GM19452 (cell line): ENCODE measurements around the gene GCNT2.
"Not testable (repeated sequence)": the region's sequence is repeated elsewhere in the genome, so short reads cannot be mapped to it uniquely, and the experiment has no call there.

Experiments
- ATAC-seq: cut with Tn5 transposase; IDR thresholded peaks from one replicate; pipeline ENCODE4 v1.9.1; 2021; ENCODE audit not compliant: unreplicated experiment

The GCNT2 gene

GRCh38 chr6:10577112-10577511, 56.0 kb downstream of the GCNT2 start:
- no peak for ATAC-seq

DNA sequence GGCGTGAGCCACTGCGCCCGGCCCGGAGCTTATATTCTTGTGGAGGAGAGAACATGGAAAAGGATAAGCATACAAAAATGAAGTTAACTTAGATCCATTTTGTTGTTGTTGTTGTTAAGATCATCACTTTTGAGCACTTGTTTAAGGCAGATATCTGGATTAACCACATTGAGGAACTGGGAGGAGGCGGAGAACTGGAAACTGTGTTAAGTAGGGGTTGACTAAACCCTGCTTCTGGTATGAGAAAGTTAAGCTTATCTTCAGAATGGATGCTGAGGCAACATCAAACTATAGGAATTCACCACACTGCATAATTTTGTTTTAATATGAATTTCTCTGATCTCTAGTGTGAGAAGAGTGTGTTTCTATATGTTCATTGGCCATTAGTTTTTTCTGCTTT, 57.6 kb downstream of the GCNT2 start:
- no peak for ATAC-seq

DNA sequence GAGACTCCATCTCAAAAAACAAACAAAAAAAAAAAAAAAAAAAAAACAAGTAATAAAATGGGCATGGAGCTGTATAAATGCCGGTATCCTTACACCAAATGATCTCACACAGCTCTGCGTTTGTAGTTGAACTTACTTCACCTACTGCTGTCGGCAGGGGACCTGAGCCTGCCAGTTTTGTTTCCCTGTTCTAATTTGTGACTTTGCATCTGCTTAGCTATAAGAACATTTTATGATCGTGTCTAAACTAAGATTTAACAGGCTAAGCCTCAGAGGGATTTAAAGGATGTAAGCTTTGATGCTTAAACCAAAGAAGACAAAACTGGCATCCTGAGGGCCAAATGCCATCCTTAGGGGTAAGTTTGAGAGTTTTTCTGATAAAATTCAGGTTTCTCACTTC, 58.7 kb downstream of the GCNT2 start:
- no peak for ATAC-seq

GRCh38 chr6:10580570-10580969, 59.4 kb downstream of the GCNT2 start:
- no peak for ATAC-seq

GRCh38 chr6:10581402-10581801, 60.3 kb downstream of the GCNT2 start:
- ATAC-seq = not testable (repeated sequence)

DNA sequence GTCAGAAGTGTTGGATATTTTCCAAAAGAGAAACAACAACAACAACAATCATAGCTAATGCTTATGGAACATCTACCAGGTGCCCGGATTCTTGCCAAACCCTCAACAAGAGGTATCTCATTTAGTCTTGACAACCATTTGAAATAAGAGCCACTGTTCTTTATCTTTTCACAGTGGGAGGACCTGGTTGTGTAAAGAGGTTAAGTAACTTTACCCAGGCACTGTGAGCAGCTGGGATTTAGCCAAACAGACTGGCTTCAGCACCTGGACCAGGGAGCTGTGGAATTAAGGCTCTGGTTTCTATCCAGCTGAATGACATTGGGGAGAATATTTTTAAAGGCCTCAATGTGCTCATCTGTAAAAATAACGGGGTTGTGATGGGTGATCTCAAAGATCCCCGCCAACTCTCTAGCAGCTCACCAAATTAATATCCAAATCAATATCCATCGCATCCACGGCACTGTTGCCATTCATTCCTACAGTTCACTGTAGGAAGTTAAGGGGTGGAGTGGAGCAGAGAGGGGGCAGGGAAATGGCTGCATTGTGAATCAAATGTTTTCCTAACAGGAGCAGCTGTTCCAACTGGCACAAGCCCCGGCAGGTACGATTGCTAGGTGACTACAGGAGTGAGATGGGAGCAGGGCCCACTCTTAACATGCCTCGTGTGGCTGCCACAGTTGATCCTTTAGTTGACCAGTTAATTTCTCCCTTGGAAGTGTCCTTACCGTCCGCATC, 61.8 kb downstream of the GCNT2 start:
- no peak for ATAC-seq

DNA sequence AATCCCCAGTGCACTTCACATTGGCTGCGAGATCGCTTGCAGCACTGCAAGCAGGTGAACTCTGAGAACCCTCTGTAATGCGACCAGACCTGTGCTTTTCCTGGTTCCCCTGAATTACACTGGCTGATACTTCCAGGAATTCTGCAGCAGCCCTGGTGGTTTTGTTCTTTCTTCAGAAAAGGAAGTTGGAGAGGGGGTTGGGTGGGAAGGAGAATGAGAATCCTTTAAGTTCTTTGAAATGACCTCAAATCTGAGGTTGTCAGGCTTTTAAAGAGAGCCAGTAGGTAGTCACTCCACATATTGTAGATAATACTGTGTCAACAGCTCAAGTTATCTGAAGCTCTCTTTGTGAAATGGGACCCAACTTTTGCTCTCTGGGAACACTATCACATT, 62.4 kb downstream of the GCNT2 start:
- ATAC-seq = no peak

- ATAC-seq = no peak
Observed at GRCh38 chr6:10584607-10585006, 63.5 kb downstream of the GCNT2 start.

DNA sequence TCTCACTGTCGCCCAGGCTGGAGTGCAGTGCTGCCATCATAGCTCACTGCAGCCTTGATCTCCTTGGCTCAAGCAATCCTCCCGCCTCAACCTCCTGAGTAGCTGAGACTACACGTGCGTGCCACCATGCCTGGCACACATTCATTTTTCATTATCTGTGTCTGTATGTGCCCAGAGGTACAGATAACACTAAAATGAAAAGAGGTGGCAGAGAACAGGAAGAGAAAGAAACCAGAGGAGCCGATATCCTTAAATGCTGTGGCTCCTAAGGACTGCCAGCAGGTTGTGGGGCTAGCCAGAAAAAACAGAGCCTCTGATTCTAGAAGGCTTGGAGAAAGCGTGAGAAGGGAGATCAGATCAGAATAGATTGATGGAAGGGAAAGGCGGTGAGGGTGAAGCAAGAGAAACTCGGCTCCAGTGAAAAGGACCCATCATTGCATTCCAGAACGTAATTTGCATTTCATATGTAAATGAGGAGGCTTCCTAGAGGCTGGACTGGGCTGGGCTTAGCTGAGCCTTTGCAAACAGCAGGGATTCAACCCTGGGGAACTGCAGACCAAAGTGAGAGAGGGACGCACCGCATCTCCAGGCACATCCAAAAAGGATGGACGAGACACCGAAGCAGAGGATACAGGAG, 64.2 kb downstream of the GCNT2 start:
- no peak for ATAC-seq

DNA sequence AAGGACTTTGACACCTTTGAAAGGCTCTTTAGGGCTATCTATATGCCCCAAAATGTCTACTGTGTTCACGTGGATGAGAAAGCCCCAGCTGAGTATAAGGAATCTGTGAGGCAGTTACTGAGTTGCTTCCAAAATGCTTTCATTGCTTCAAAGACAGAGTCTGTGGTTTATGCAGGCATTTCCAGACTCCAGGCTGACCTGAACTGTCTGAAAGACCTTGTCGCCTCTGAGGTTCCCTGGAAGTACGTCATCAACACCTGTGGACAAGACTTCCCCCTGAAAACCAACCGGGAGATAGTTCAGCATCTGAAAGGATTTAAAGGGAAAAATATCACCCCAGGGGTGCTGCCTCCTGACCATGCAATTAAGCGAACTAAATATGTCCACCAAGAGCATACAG, 65.2 kb downstream of the GCNT2 start:
- ATAC-seq = no peak

DNA sequence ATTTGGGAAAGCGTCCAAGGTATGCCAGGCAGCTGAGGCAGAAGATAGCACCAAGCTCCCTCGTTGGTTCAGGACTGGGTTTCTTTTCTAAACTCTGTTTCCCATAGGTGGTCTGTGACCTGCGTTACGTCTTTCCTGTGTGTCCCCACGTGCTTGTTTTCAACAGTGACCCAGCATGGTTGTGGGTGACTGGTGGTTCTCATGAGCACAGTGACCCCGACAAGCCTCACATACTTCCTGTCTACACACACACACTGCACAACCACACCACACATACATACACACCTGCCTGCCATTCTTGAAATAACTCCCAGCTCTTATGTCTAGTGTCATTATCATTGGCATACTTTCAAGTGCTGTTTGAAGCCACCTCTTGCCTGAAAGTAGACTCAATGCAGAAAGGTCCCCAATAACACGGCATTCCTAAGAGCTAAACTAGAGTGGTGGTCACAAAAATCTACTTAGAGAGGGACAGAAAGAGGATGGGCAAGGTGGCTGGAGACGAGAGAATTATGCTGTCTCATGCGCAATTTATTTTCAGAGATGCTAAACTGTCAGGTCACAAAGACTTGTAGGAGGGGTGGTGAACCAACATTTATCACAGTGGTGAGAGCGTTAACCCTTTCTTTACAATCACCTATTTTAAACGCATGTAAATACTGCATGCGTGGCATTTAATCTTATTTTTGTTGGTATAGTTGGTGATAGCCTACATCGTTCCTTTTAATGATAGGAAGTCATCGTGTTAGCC, 66.7 kb downstream of the GCNT2 start:
- ATAC-seq = no peak

DNA sequence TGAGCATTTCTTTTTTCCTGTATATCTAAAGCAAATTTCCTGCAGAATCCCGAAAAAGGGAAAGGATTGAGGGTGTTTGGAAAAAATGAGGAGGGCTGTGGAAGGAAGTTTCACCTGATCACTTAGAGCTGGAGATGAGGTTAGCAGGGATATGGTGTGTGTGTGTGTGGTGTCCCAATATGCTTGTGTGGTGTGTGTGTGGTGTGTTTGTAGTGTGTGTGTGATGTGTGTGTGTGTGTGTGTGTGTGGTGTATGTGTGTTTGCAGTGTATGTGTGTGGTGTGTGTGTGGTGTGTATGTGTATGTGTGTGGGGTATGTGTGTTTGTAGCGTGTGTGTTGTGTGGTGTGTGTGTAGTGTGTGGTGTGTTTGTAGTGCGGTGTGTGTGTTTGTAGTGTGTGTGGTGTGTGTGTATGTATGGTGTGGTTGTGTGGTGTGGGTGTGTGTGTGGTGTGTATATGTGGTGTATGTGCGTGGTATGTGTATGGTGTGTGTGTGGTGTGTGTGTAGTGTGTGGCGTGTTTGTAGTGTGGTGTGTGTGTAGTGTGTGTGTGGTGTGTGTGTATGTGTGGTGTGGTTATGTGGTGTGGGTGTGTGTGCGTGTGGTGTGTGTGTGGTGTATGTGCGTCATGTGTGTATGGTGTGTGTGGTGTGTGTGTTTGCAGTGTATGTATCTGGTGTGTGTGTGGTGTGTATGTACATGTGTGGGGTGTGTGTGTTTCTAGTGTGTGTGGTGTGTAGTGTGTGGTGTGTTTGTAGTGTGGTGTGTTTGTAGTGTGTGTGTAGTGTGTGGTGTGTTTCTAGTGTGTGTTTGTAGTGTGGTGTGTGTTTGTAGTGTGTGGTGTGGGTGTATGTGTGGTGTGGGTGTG, 67.6 kb downstream of the GCNT2 start:
- no peak for ATAC-seq

GRCh38 chr6:10589429-10589727, 68.2 kb downstream of the GCNT2 start:
- no peak for ATAC-seq

- ATAC-seq = no peak
Observed at GRCh38 chr6:10589983-10590382, 68.8 kb downstream of the GCNT2 start.

DNA sequence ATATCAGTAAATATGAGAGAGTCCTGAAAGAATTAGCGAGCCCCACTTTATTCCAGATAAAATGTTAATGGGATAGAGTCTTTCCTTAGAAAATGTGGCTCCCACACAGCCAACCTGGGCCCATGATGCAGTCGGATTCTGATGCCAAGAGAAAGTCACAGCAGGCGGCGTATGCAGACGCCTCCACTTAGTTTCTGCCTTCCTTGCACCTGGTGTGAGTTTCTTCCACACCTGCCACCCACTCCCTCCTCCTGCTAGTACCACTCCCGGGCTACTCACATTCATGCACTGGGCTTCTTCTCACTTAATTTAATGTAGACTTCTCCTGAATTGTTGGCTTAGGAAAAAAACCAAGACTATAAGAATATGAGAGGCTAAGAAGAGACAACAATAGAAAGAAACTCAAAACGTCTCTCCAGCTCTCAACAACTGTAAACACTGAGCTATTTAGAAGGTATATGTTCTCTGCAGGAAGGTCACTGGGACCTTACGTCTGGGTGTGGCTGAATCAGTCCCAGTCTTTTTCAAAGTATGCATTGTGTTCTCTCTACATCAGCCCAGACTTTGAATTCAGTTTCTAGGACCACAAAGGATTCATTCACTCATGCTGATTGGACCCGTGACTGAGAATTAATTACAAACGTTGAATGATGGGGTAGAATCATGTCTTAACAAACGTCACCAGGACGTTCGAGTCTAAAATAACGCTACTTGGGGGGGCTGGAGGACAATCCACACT, 70.4 kb downstream of the GCNT2 start:
- no peak for ATAC-seq

GRCh38 chr6:10595731-10596664, 74.8 kb downstream of the GCNT2 start:
- no peak for ATAC-seq

- no peak for ATAC-seq
Observed at GRCh38 chr6:10597499-10598001, 76.4 kb downstream of the GCNT2 start.

GRCh38 chr6:10598084-10598960, 77.2 kb downstream of the GCNT2 start:
- no peak for ATAC-seq
